Activated CD4-positive, alpha-beta T cell treated with anti-CD3 and anti-CD28 coated beads for 48 hours (primary cell): ENCODE results near the gene NSUN4.
"Not testable (repeated sequence)": the region's sequence is repeated elsewhere in the genome, so short reads cannot be mapped to it uniquely, and the experiment has no call there.

Experiments
- DNase-seq: peaks from one replicate; pipeline ENCODE4 v3.0.0-alpha.2; 2020

Gene NSUN4

DNA sequence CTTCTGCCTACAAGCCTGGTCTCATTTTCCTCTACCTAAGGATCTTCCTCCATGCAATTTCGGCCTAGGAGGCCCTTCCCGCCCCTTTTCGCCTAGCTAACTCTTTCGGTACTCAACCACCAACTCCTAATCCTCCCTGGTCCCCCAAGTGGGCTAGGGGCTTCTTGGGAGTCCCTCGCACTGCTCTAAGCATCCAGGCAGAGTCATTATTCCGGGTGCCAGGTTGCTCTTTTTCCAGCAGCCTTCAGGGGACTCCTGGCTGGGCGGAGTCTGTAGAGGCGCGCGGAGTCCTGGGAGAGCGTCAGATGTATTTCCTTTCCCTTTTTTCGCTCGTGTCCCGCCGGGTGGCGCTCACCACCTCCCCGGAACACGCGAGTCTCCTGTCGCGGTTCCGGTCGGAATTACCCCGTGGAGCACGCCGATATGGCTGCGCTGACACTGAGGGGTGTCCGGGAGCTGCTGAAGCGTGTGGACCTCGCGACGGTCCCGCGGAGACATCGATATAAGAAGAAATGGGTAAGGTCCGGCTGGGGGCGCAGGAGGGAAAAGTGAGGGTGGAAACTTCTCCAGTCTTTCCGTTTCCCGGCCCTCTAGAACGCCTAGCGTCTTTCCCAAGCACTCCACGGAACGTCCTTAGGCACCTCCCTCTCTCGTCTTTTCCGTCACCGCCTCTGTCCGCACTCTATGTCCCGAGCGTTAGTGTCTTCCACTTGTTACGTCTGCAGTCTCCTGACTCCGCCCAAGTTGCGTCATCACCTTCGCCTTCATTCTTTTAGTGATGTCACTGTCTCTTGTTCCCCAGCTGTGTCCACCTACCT is at the start of gene NSUN4:
TSS of gene NSUN4 (plus strand) at position 404 of the 818 bp plus-strand sequence. CDS start at position 424, 20 bp downstream.
- peak; percentile 91 for DNase-seq

DNA sequence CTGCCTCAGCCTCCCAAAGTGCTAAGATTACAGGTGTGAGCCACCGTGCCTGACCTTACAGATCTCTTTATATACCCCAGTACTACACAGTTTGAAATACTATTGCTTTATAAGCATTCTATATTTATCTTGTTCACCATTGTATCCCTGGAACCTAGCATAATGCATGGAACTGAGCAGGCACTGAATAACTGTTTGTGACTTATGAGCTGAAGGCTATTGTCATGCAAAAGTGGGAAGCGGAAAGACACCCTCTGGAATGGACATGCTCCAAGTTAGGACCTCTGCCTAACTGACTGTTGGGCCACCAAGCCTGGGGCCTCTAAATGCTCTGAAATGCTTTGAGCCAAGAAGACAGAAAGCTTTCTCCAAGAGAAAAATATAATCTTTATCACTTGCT is 45.3 kb upstream of the NSUN4 start:
- no peak for DNase-seq

DNA sequence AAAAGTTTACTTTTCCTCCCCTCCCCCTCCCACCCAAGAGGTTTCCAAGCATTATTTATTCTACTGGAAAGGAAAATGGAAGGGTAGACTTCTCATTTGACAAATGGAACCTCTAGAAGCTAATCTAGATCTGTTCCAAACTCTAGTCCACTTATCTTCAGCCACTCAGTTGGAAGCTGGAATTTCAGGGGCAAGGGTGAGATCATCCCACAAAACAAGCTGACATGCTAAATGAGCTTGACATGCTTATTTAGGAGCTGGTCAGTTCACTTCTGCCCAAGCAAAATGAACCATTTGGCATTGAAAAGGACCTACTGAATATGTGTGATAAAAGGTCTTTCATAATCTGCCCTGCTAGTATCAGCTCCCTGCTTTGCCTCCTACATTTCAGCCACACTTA is 42.2 kb upstream of the NSUN4 start:
- no peak for DNase-seq

DNA sequence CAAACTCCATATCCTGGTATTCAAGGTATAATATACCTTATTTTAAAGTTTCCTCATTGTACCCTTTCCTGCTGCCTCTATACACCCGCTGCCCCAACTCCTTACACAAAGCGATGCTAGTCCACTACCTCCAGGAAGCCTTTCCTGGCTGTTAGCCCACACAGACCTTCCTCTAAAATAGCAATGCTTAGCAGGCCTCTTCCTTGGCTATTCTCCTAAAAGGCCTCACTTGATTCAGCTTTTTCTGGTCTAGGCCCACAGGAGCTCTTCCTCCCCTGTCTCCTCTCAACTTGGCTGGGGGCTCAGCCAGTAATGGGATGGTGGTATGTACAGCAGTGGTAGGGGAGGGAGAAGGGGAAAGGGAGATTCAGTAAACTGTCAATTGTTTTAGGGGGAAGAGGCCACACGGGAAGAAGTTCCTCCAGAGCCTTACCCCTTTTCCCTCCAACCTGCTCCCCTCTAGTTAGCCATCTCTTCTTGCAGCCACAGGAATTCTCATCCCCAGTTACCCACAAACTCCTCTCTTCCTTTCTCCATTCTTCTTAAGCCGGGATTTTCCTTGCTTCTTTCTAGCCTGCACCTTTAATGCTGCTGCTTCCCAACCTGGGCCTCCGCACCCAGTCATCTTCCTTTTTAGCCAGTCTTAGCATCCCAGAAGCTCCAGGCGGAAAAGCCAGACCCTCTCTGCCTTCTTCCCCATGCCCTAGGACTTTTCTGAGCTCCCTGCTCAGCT is 39.8 kb upstream of the NSUN4 start:
- DNase-seq, result no peak

DNA sequence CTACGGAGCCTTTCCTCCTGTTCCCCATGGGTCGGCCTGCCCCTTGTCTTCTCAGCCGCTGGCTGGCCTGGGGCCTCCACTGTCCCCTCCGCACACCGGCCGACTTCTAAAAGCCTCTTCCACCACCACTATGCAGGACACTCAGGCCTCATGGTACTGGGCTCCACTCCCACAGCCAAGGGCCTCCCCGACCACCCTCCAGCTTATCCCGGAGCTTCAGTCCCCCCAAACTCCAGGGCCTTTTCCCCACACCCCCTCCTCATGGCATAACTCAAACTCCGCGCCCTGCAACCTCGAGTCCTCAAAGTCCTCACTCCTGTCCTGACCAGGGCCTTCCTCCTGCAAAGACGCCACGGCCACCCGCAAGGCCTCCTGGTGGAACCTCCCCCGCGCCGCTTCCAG is 39.2 kb upstream of the NSUN4 start:
- no peak for DNase-seq

DNA sequence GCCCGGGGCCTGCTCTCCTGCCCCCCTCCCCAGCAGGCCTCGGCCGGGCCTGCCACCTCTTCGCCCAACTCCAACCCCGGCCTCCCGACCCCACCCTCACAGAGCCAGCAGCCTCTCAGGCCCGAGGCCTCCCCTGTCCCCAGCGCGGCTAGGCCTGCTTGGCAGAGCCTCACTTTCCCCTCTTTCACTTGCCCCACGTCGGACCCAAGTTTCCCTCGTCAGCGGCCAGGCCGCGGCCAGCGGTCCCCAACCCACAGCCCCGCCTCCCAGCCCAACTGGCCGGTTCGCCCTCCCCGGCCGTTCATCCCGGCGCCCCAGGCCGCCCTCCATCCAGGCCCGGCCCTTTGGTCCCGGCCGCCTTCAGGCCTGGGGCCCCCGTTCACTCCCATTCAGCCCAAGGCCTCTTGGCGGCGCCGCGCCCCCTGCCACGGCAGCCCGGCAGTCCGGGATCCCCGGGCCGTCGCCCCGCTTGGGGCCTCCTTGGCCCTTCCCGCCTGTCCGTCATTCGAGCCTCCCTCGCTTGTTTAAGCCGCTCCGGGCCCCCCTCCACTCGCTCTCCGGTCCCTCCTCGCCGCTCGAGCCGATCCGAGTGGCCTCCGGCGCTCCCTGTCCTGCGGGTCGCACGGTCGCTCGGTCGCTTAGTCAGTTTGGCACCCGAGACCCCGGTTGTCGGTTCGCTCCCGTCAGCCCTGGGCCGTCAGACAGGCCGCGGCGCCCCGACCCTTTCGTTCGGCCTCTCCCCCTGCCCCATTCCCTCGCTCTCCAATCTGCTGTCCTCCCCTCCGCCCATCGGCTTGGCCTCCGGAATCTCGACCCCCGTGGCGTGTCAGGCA is 38.6 kb upstream of the NSUN4 start:
- peak; percentile 62 for DNase-seq

DNA sequence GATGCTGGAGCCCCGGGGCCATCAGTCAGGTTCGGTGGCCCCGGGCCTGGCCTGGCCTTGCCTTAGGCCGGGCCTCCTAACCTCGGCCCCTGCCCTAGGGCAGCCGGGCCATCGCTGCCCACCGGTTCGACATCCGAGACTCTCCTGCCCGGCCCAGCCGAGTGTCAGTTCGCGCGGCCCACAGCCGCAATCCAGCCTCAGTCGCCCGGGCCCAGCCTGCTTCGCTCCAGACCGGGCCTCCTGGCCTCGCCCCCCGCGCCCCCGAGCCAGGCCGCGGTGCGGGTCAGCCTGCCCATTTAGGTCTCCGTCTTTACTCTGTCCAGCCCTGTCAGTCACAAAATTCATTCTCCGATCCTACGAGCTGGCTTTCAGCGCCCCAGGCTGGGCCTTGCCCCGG is 38.0 kb upstream of the NSUN4 start:
- DNase-seq, result peak; percentile 34

DNA sequence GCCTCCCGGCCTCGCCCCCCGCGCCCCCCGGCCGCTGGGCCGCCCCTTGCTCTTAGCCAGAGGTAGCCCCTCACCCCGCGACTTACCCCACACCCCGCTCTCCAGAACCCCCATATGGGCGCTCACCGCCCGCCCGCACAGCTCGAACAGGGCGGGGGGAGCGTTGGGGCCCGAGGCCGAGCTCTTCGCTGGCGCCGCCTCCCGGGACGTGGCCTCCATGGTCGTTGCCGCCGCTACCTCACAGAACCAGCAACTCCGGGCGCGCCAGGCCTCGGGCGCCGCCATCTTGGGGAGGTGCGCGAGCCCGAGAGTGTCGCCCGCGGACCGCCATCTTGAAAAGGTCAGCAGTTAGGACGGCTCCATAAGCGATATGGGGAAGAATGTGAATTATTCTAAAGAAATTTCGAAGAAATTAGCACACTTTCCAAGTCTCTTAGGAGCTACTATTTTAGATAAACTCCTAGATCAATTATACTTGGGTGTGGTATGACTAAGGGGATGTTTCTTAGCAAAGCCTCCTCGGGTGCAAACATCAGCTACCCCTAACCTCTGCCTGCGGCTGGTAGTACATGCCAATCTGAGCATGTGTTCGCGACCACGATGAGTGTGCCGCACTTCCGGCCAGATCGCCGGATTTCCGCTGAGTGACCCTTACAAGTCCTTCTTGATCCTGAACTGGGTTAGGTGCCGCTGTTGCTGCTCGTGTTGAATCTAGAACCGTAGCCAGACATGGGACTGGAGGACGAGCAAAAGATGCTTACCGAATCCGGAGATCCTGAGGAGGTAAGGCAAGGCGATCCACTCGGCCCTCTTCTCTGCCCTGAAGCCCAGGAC is 37.4 kb upstream of the NSUN4 start, which contains the start of the genes LRRC41 and UQCRH:
TSS of gene LRRC41 (minus strand) at position 579 of the 834 bp plus-strand sequence. CDS start at position 285, 294 bp downstream.
TSS of gene UQCRH (plus strand) at position 661 of the 834 bp plus-strand sequence. CDS start at position 730, 69 bp downstream.
- DNase-seq, result peak; percentile 95

DNA sequence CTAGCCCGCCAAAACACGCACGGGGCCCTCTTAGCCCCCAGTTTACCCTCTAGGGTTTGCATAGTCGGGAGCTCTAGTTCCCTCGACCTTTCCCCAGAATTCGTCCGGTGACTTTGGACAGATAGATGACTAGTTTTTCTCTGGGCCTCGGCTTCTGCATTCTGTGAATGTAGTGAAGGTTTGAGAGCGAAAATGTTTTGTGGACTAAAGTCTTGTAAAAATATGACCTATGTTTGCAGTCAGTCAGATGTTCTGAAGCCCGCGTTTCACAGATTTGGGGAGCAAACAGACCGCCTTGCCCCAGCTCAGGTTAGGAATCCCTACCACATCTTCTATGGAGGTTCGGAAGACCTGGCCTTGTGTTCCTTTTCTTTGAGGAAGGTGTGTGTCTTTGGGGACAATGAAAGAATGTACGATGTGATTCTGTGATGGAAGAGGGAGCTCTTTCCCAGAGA is 36.7 kb upstream of the NSUN4 start:
- DNase-seq, result no peak

DNA sequence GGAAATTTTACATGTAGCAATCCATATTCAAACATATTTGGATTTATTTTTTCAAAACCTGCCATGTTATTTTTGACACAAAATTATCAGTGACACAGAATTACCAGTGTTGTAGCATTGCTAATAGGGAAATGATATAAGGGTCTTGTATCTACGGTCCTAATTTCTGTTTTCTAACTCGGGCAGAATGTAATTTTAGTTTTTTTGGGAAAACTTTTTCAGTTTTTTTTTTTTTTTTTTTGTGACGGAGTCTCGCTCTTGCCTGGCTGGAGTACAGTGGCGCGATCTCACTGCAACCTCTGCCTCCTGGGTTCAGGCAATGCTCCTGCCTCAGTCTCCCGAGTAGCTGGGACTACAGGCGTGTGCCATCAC is 34.5 kb upstream of the NSUN4 start:
- no peak for DNase-seq

DNA sequence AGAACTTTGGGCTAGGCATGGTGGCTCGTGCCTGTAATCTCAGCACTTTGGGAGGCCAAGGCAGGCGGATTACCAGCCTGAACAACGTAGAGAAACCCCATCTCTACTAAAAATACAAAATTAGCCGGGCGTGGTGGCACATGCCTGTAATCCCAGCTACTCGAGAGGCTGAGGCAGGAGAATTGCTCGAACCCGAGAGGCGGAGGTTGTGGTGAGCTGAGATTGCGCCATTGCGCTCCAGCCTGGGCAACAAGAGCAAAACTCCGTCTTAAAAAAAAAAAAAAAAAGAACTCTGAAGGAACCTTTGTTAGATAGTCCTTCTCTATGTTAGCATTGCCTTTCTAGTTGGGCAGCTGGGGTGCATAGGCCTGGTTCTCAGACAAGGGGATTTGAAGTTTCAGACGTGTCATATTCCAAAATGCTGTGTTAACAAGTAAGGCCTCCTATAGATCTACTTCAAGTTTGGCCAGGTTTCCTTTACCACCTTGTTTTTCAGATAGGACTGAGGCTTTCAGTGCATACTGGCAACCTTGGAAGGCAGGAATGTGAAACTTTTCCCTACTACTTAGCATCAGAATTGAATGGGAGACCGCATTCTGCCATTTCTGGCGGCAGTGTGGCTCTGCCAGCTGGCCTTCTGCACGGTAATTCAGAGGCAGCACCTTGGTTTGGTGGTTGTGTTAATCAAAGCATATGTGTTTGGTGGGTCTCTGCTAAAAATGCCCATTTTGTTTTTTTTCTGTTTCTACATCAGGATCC is 31.0 kb upstream of the NSUN4 start:
- no peak for DNase-seq

DNA sequence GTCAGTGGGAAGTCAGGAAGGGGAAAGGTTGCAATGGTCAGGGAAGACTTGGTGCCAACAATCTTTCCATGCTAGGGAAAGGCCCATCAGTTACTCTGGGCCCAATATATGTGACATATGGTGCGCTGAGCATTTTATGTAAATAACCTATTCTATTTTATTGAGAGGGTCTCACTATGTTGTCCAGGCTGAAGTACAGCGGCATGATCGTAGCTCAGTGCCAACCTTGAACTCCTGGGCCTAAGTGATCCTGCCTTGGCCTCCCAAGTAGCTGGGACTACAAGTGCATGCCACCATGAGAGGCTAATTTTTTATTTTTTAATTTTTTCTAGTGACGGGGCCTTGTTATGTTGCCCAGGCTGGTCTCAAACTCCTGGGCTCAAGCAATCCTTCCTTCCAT is 30.3 kb upstream of the NSUN4 start:
- no peak for DNase-seq

DNA sequence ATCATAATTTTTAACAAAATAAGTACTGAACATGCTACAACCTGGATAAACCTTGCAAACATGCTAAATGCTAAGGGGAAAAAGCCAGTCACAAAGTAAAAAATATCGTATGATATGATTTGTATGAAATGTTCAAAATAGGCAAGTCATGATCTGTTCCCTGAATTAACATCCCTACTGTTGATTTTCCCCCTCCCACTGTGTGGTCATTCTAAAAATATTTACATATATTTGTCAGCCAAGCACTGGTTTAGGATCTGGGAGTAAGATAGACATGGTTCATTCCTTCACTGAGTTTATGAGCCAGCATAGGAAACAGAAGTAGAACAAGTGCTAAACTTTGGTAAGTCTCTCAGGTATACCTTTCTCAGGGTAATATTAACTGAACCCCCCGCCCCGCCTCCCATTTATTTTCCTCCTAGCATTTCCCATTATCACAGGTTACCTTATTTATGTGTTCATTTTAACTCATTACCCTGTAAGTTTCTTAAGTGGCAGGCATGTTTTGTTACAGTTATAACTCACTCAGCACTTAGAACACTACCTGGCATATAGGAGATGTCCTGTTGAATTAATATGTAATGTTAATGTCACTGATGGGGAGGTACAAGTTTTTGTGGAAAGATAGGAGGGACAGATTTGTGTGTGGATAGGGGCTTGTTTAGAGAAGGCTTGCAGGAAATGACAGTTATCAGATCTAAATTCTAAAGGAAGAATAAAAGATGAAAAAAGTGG is 24.8 kb upstream of the NSUN4 start:
- no peak for DNase-seq

DNA sequence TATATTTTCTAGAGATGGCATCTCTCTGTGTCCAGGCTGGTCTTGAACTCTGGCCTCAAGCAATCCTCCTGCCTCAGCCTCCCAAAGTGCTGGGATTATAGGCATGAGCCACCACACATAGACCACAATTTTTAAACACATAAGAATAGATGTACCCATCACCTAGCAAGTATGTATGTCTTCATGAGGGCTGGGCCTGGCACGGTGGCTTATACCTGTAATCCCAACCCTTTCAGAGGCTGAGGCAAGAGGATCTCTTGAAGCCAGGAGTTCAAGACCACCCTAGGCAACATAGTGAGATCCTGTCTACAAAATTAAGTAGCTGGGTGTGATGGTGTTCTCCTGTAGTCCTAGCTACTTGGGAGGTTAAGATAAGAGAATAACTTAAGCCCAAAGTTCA is 23.3 kb upstream of the NSUN4 start:
- no peak for DNase-seq

DNA sequence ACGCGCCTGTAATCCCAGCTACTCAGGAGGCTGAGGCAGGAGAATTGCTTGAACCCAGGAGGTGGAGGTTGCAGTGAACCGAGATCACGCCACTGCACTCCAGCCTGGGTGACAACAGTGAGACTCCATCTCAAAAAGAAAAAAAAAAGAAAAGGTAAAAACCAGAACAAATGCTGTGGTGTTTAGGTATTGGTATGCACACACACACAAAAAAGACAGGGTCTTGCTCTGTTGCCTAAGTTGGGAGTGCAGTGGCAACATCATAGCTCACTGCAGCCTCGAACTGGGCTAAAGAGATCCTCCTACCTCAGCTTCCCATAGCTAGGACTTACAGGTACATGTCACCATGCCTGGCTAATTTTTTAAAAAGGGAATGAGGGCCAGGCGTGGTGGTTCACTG is 21.3 kb upstream of the NSUN4 start:
- DNase-seq, result not testable (repeated sequence)

DNA sequence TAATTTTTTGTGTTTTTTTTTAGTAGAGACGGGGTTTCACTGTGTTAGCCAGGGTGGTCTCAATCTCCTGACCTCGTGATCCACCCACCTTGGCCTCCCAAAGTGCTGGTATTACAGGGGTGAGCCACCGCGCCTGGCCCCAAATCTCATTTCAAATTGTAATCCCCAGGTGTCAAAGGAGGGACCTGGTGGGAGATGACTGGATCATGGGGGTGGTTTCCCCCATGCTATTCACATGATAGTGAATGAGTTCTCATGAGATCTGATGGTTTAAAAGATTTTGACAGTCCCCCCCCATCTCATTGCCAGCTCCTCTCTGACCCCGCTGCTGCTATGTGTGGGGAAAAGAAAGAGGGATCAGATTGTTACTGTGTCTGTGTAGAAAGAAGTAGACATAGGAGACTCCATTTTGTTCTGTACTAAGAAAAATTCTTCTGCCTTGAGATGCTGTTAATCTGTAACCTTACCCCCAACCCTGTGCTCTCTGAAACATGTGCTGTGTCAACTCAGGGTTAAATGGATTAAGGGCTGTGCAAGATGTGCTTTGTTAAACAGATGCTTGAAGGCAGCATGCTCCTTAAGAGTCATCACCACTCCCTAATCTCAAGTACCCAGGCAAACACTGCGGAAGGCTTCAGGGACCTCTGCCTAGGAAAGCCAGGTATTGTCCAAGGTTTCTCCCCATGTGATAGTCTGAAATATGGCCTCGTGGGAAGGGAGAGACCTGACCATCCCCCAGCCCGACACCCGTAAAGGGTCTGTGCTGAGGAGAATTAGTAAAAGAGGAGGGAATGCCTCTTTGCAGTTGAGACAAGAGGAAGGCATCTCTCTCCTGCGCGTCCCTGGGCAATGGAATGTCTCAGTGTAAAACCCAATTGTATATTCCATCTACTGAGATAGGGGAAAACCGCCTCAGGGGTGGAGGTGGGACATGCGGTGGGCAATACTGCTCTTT is 20.4 kb upstream of the NSUN4 start:
- DNase-seq, result not testable (repeated sequence)

DNA sequence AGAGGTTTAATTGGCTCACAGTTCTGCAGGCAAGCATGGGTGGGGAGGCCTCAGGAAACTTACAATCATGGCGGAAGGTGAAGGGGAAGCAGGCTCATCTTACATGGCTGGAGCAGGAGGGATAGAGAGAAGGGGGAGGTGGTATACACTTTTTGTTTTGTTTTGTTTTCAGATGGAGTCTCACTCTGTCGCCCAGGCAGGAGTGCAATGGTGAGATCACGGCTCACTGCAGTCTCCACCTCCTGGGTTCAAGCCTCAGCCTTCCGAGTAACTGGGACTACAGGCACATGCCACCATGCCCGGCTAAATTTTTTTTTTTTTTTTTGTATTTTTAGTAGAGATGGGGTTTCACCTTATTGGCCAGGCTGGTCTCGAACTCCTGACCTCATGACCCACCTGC is 18.4 kb upstream of the NSUN4 start:
- DNase-seq, result not testable (repeated sequence)

DNA sequence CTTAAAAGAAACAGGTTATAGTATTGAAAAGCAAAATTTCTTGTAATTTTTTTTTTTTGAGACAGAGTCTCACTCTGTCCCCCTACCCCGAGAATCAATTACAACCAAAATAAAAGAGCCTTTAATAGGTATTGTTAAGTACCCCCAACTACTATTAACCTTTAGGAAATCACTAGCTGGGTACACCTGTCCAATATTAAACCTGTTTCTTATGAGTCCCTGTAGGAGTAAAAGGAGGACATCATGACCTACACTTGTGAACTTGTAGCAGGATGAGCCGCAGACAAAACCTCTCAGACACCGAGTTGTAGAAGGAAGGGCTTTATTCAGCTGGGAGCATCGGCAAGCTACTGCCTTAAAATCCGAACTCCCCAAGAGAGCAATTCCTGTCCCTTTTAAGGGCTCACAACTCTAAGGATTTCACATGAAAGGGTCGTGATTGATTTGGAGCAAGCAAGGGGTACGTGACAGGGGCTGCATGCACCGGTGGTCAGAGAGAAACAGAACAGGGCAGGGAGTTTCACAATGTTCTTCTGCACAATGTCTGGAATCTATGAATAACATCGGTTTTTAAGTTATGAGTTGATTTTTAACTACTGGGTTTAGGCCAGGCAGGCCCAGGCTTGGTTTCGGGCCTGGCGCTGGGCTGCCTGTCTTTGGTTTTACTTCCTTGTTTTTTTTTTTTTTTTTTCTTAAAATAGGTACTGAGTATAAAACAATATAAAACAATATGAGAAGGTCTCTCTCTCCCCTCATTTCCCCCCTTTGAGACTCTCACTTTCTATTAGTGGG is 15.1 kb upstream of the NSUN4 start:
- not testable (repeated sequence) for DNase-seq
